ENCODE results near the gene ACTR10.

GRCh38 chr14:58283730-58284129 lies 83.8 kb downstream of the ACTR10 start:
- TF ChIP-seq CTCF (IDR thresholded peaks at IDR 0.05; ENCODE audit: poor library complexity) (no peak), EZH2 (IDR thresholded peaks at IDR 0.05; ENCODE audit: borderline replicate concordance) (no peak), EZH2phosphoT487 (IDR thresholded peaks at IDR 0.05; ENCODE audit: low read depth, severe bottlenecking, unreplicated experiment) (no peak)

Measured in hepatocyte (in vitro differentiated cells).